22Rv1 (cell line): ENCODE data around the gene CAMK2G.

ENCODE experiments used
- H3K27ac ChIP-seq: fragments of 450-650 bp; 2 replicates; pipeline ENCODE4 v1.5.1; 2017
- CTCF ChIP-seq: fragments of 450-650 bp; IDR thresholded peaks from 2 replicates; pipeline ENCODE4 v1.5.1; 2017; ENCODE audit warnings: mild to moderate bottlenecking
- ZFX ChIP-seq: fragments of 450-650 bp; IDR thresholded peaks from 2 replicates; pipeline ENCODE4 v1.6.1; 2017; ENCODE audit warnings: antibody characterized with exemption, borderline replicate concordance

Gene CAMK2G

GRCh38 chr10:73887294-73888039, 13.1 kb upstream of the CAMK2G start:
- TF ChIP-seq ZFX (no peak), CTCF (no peak)
- H3K27ac ChIP-seq = no peak overlapping the region

GRCh38 chr10:73886661-73887293, 12.4 kb upstream of the CAMK2G start:
- H3K27ac ChIP-seq = no peak overlapping the region
- TF ChIP-seq ZFX (no peak), CTCF (no peak)

- H3K27ac ChIP-seq = no peak overlapping the region
- TF ChIP-seq CTCF (peak; percentile 83), ZFX (no peak)
These were observed 11.8 kb upstream of the CAMK2G start for GRCh38 chr10:73886085-73886529.

GRCh38 chr10:73884017-73884416, 9.7 kb upstream of the CAMK2G start:
- TF ChIP-seq CTCF = no peak
- no peak for TF ChIP-seq ZFX

GRCh38 chr10:73881221-73881919, 7.0 kb upstream of the CAMK2G start:
- no peak overlapping the region for H3K27ac ChIP-seq
- TF ChIP-seq CTCF (no peak), ZFX (no peak)

More at GRCh38 chr10:73884017-73884416, 9.7 kb upstream of the CAMK2G start:
- no peak overlapping the region for H3K27ac ChIP-seq

- no peak overlapping the region for H3K27ac ChIP-seq
These were observed 5.2 kb upstream of the CAMK2G start for GRCh38 chr10:73879296-73880173.

More at GRCh38 chr10:73879296-73880173, 5.2 kb upstream of the CAMK2G start:
- TF ChIP-seq ZFX = no peak
- peak; percentile 93 for TF ChIP-seq CTCF
